ENCODE data around the gene CYS1.

DNA sequence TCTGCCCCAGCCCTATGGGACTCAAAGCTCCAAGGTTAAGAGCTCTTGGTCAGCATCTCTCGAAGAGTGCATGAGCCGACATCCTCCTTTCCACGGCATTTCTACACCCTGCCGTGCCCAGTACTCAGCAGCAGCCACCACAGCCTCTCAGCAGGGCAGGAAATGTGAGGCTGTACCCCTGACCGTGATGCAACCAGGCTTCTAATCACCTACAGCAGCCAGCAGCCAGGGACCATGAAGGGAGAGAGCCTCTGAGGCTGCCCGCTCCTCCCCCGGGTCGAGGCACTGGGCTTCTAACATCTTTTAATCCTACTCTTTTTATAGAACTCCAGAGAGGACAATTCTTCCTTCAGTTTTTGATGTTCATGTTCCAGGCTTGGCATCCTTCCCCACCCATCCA is 6.5 kb downstream of the CYS1 start:
- TF ChIP-seq, protein P1, sequence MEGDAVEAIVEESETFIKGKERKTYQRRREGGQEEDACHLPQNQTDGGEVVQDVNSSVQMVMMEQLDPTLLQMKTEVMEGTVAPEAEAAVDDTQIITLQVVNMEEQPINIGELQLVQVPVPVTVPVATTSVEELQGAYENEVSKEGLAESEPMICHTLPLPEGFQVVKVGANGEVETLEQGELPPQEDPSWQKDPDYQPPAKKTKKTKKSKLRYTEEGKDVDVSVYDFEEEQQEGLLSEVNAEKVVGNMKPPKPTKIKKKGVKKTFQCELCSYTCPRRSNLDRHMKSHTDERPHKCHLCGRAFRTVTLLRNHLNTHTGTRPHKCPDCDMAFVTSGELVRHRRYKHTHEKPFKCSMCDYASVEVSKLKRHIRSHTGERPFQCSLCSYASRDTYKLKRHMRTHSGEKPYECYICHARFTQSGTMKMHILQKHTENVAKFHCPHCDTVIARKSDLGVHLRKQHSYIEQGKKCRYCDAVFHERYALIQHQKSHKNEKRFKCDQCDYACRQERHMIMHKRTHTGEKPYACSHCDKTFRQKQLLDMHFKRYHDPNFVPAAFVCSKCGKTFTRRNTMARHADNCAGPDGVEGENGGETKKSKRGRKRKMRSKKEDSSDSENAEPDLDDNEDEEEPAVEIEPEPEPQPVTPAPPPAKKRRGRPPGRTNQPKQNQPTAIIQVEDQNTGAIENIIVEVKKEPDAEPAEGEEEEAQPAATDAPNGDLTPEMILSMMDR (IDR thresholded peaks at IDR 0.05; ENCODE audit: insufficient read depth, low read depth, low read length) = no peak
- TF ChIP-seq EZH2 (IDR thresholded peaks at IDR 0.05; ENCODE audit: insufficient read depth, low read length) = no peak

All from astrocyte (in vitro differentiated cells and primary cell).